Activated naive CD4-positive, alpha-beta T cell treated with Interleukin-2 at 50 U/mL for 16 hours (primary cell): Measurements from ENCODE around the gene SGSH.
"Not testable (repeated sequence)": the region's sequence is repeated elsewhere in the genome, so short reads cannot be mapped to it uniquely, and the experiment has no call there.

Experiments
- DNase-seq: peaks from one replicate; pipeline ENCODE4 v3.0.0-alpha.2; 2020

The SGSH gene

DNA sequence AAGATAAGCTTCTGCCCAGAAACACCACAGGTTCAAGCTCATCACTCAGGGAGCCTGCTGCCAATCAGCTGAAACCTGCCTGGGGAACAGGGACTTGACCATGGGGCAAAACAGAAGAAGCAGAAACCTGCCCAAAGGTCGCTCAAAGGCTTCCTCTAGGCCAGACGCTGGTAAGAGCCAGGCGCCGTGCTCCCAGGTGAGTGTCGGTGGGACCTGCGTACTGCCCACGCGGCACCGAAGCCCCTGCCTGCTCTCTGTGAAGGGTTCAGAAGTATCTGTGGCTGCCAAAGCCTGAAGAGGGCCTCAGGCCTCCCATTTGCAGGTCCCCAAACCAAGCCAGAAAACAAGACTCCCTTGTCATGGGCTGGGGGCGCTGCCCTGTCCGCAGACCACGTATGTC is 10.4 kb downstream of the SGSH start:
- DNase-seq = no peak

DNA sequence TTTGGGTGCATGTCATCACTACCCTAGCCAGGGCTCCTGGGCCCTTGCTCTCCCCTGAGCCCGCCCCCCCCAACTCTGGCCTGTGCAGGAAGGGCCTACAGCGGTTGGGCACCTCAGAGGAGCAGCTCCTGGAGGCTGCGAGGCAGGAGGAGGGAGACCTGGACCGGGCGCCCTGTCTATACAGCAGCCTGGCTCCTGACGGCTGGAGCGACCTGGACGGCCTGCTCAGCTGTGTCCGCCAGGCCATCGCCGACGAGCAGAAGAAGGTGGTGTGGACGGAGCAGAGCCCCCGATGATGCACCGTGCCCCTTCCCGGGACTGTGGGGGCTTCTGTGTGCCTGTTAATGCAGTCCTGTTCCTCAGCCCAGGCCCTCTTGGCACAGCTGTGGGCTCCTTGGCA is 12.1 kb downstream of the SGSH start:
- no peak for DNase-seq

DNA sequence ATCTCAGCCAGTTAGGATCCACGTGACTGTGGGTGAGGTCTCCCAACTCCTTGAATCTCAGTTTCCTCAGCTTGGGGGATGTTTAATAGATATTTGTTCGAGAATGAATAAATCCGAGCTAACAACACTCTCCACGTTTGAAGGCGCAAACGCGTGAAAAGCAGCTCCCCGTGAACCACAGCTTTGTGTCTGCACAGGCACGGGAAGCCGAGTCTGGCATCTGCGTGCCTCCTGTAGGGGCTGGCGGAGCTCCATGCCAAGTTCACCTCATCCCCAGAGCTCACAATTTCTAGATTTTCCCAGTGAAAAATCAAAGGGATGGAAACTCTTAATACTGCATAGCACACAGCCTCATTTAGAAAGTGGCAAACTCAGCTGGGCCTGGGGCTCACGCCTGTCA is 14.3 kb downstream of the SGSH start:
- no peak for DNase-seq

- DNase-seq = no peak
Measured at GRCh38 chr17:80204626-80205468, 15.3 kb downstream of the SGSH start.

- no peak for DNase-seq
Measured at GRCh38 chr17:80203471-80203963, 16.6 kb downstream of the SGSH start.

DNA sequence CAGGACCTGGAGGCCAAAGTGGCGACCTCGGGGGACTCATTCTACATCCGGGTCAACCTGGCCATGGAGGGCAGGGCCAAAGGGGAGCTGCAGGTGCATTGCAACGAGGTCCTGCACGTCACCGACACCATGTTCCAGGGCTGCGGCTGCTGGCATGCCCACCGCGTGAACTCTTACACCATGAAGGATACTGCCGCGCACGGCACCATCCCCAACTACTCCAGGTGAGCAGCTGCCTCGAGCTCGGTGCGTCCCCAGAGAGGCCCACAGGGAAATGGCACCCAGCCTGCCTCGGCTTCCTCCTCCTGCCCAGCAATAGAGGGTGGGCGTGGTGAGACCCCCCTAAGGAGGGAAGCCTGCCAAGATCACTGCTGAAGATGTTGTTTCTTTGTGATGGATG is 17.9 kb downstream of the SGSH start:
- no peak for DNase-seq

GRCh38 chr17:80201446-80201845 is 18.7 kb downstream of the SGSH start:
- DNase-seq = no peak

GRCh38 chr17:80199295-80199694 is 20.8 kb downstream of the SGSH start:
- not testable (repeated sequence) for DNase-seq

DNA sequence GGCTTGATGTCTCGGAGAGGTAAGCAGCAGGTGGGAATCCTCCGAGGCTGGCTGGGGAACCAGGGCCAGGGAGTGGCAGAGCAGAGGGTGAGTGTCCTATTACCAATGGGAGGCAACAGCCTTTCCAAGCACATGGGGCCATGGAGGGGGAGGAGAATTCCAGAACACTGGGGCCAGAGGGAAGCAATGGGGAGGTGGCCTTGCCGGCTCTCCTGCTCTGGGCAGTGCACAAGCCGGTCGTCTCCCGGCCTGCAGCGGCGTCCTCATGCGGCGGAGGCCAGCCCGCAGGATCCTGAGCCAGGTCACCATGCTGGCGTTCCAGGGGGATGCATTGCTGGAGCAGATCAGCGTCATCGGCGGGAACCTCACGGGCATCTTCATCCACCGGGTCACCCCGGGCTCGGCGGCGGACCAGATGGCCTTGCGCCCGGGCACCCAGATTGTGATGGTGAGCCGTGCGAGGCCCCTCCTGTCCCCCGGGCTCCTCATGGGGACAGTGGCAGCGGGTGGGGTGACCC is 21.9 kb downstream of the SGSH start:
- DNase-seq = no peak

- no peak for DNase-seq
Measured at GRCh38 chr17:80196652-80197051, 23.5 kb downstream of the SGSH start.

GRCh38 chr17:80195671-80196529 is 24.2 kb downstream of the SGSH start:
- peak; percentile 64 for DNase-seq

GRCh38 chr17:80195141-80195540 is 25.0 kb downstream of the SGSH start:
- DNase-seq = no peak

- DNase-seq = no peak
Measured at GRCh38 chr17:80191865-80192661, 28.1 kb downstream of the SGSH start.

DNA sequence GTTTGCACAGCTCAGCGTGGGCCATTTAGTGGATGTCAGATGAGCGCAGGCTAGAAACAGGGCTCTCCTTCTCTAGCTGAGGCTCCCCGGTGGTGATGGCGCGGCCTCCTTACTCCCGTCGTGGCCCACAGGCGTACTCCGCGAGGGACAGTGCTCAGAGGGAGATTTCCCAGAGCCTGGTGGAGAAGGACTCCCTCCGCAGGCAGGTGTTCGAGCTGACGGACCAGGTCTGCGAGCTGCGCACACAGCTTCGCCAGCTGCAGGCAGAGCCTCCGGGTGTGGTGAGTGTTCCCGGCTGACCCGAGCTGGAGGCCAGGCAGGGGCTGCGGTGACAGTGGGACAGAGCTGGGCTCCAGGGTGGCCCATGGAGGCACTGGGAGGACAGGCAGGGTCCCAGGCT is 28.9 kb downstream of the SGSH start:
- no peak for DNase-seq

GRCh38 chr17:80190716-80191115 is 29.4 kb downstream of the SGSH start:
- no peak for DNase-seq

GRCh38 chr17:80189611-80190010 is 30.5 kb downstream of the SGSH start:
- no peak for DNase-seq

DNA sequence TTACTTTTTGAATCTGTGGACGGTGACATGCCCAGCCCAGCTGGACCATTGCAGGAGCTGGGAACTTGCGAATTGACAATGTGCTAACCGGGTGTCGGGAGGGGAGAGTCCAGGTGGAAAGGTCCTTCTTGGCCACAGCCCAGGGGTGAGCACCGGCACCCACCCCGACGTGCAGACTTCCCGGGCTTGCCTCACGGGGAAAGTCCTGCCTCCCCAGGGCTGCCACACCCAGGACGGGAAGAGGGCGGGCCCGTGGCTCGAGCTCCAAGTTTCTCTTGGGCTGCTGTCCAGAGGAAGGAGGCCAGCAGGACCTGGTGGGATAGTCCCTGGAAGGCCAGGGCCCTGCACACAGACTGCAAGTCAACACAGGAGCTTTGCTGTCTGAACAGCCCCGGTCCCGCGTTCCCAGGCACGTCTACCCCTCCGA is 32.6 kb downstream of the SGSH start:
- DNase-seq = no peak

DNA sequence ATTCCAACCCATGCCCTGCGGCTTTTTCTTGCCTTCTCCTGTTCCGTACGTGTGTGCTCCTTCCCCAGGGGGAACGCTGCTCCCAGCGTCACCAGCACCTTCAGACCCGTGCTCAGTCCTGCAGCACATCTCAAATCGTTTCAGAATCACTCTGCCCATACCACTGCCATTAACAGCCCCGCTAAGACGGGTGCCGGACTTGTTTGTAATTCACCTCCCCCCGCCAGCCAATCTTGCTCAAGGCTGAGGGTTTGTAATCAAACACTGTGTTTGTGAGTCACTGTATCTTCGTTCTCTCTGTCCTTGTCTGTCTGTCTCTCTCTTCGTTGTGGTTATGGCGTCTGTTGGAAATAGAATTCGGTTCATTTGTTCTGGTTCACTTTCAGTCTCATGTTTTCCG is 33.0 kb downstream of the SGSH start:
- DNase-seq = no peak

DNA sequence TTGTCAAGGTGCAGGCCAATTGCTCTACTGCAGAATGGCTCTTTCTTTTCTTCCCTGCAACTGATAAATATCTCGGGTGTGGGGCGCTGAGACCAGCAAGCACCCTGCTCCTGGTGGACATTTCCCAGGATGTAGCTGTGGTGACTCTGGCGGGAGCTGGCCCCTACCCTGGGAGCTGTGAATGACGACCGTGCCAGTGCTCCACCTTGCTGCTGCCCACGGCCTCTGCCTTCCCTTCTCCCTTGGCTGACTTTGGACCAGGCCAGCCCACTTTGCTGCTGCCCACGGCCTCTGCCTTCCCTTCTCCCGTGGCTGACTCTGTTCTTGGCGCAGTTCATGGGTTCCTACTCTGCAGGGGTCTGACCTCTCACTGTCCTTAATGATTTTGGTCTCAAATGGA is 34.2 kb downstream of the SGSH start:
- DNase-seq = no peak

DNA sequence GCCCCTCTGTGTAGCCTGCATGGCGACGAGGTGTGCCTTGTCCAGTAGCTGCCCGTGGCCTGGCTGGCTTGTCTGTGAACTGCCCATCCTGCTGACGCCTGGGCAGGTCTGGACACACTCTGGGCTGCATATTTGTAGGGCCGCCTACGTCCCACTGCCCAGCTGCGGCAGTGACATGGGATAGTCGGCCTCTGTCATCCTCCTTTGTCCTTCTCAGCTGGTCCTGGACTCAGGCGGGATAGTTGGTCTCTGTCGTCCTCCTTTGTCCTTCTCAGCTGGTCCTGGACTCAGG is 35.8 kb downstream of the SGSH start:
- DNase-seq = no peak

DNA sequence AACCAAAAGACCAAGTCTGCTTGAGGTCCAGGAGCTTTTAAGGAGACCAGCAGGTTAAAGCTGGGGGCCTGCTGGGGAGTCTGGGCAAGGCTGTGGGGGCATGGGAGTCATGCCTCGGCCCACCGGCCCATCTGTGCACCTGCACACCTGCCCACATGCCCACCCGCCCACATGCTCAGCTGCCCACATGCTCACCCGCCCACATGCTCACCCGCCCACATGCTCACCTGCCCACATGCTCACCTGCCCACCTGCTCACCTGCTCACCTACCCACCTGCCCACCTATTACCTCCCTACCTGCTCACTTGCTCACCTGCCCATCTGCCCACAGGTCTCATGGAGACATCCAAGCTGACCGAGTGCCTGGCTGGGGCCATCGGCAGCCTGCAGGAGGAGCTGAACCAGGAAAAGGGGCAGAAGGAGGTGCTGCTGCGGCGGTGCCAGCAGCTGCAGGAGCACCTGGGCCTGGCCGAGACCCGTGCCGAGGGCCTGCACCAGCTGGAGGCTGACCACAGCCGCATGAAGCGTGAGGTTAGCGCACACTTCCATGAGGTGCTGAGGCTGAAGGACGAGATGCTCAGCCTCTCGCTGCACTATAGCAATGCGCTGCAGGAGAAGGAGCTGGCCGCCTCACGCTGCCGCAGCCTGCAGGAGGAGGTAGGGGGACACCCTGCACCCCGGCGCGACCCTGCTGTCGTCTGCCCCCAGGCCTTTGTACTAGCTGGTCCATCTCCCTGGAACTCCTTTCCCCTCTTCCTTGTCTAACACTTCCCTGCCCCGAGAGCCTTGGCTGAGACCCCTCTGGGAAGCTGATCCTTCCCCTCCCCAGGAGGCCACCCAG is 36.3 kb downstream of the SGSH start:
- DNase-seq = no peak

DNA sequence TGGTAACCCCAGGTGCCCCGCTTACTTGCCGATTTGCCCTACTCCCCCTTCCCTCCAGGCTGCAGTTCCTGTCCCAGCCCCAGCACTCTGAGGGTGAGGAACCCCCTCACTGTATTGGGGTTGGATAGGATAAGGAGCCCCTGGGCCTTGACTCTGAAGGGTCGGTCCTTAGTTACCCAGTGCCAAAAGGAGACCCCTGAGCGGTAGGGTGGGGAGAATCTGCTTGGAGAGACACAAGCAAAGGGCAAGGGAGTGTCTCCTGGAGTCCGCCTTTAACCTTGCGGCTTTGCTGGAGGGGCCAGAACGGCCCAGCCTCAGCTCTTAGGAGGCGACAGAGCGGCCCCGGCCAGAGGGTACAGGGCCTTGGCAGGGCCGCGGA is 37.3 kb downstream of the SGSH start:
- DNase-seq = no peak
